ENCODE measurements around the gene NXPH4.
A peak's percentile ranks its signal among the peaks of the same experiment; 100 is the strongest.

The NXPH4 gene

GRCh38 chr12:57234571-57235016, 18.0 kb downstream of the NXPH4 start:
- DNase-seq: no peak

- DNase-seq: no peak
Observed at GRCh38 chr12:57235017-57235727, 18.6 kb downstream of the NXPH4 start.

- DNase-seq: no peak
Observed at GRCh38 chr12:57235728-57236131, 19.1 kb downstream of the NXPH4 start.

- no peak for DNase-seq
Observed at GRCh38 chr12:57236201-57236924, 19.8 kb downstream of the NXPH4 start.

GRCh38 chr12:57236925-57237595, 20.5 kb downstream of the NXPH4 start:
- no peak for DNase-seq

- no peak for DNase-seq
Observed at GRCh38 chr12:57237596-57237931, 21.0 kb downstream of the NXPH4 start.

- DNase-seq: peak; percentile 80
Observed at GRCh38 chr12:57237932-57238853, 21.6 kb downstream of the NXPH4 start.

GRCh38 chr12:57238854-57239554, 22.4 kb downstream of the NXPH4 start:
- peak; percentile 91 for DNase-seq

GRCh38 chr12:57239587-57240065, 23.0 kb downstream of the NXPH4 start:
- DNase-seq: no peak

- DNase-seq: peak; percentile 77
Observed at GRCh38 chr12:57240066-57240921, 23.7 kb downstream of the NXPH4 start.

- peak; percentile 33 for DNase-seq
Observed at GRCh38 chr12:57240926-57241401, 24.4 kb downstream of the NXPH4 start.

- no peak for DNase-seq
Observed at GRCh38 chr12:57241402-57242310, 25.1 kb downstream of the NXPH4 start.

- DNase-seq: peak; percentile 80
Observed at GRCh38 chr12:57242329-57242690, 25.7 kb downstream of the NXPH4 start.

GRCh38 chr12:57242691-57243454, 26.3 kb downstream of the NXPH4 start:
- peak; percentile 94 for DNase-seq

- DNase-seq: peak; percentile 89
Observed at GRCh38 chr12:57243521-57244311, 27.1 kb downstream of the NXPH4 start.

- DNase-seq: no peak
Observed at GRCh38 chr12:57244312-57244696, 27.7 kb downstream of the NXPH4 start.

- no peak for DNase-seq
Observed at GRCh38 chr12:57247041-57247440, 30.4 kb downstream of the NXPH4 start.
